Activated naive CD8-positive, alpha-beta T cell (primary cell): Measurements from ENCODE around the gene RCBTB2.
"Not testable (repeated sequence)": the region's sequence is repeated elsewhere in the genome, so short reads cannot be mapped to it uniquely, and the experiment has no call there.

Source experiments
- H3K27ac Mint-ChIP-seq: one replicate; pipeline ENCODE4 v1.8.0; 2021; ENCODE audit warnings: mixed read lengths
- H3K27me3 Mint-ChIP-seq: one replicate; pipeline ENCODE4 v1.8.0; 2021; ENCODE audit warnings: mixed read lengths
- H3K36me3 Mint-ChIP-seq: one replicate; pipeline ENCODE4 v1.8.0; 2021; ENCODE audit warnings: mixed read lengths
- H3K4me1 Mint-ChIP-seq: one replicate; pipeline ENCODE4 v1.8.0; 2021; ENCODE audit warnings: low read depth, mixed read lengths
- H3K4me3 Mint-ChIP-seq: one replicate; pipeline ENCODE4 v1.8.0; 2021; ENCODE audit warnings: mild to moderate bottlenecking, mixed read lengths
- H3K9me3 Mint-ChIP-seq: one replicate; pipeline ENCODE4 v1.8.0; 2021; ENCODE audit warnings: low read depth, mixed read lengths

RCBTB2 gene

GRCh38 chr13:48532506-48533499 lies at the start of gene RCBTB2:
RCBTB2 (minus strand) TSS chr13:48533080; CDS start chr13:48521939, 11,141 bp downstream.
- Mint-ChIP-seq H3K27me3 (no peaks in the 10 kb centered on the region), H3K4me1 (peaks cover 19% of the 10 kb centered on the region), H3K9me3 (peaks cover 8% of the 10 kb centered on the region), H3K4me3 (peak within 1 kb of the TSS; percentile 93), H3K27ac (peak within 1 kb of the TSS; percentile 96), H3K36me3 (peaks cover 4% of the 10 kb centered on the region)

GRCh38 chr13:48582084-48582483 lies 49.2 kb upstream of the RCBTB2 start:
- H3K4me1 Mint-ChIP-seq, result peaks cover 19% of the 10 kb centered on the region
- H3K9me3 Mint-ChIP-seq, result no peaks in the 10 kb centered on the region
- H3K36me3 Mint-ChIP-seq, result peaks cover 4% of the 10 kb centered on the region
- H3K4me3 Mint-ChIP-seq, result no peak overlapping the region
- no peak overlapping the region for H3K27ac Mint-ChIP-seq
- H3K27me3 Mint-ChIP-seq, result peaks cover 13% of the 10 kb centered on the region

GRCh38 chr13:48580896-48581295 lies 48.0 kb upstream of the RCBTB2 start:
- Mint-ChIP-seq H3K36me3 (peaks cover 2% of the 10 kb centered on the region), H3K27me3 (peaks cover 13% of the 10 kb centered on the region), H3K4me3 (no peak overlapping the region), H3K4me1 (peaks cover 7% of the 10 kb centered on the region), H3K9me3 (no peaks in the 10 kb centered on the region), H3K27ac (no peak overlapping the region)

GRCh38 chr13:48580185-48580803 lies 47.4 kb upstream of the RCBTB2 start:
- Mint-ChIP-seq H3K27ac (no peak overlapping the region), H3K9me3 (no peaks in the 10 kb centered on the region), H3K4me3 (no peak overlapping the region), H3K36me3 (peaks cover 4% of the 10 kb centered on the region), H3K4me1 (peaks cover 5% of the 10 kb centered on the region), H3K27me3 (peaks cover 13% of the 10 kb centered on the region)

- not testable (repeated sequence) for H3K9me3 Mint-ChIP-seq, H3K36me3 Mint-ChIP-seq, H3K4me3 Mint-ChIP-seq, H3K4me1 Mint-ChIP-seq, H3K27ac Mint-ChIP-seq
- peaks cover 13% of the 10 kb centered on the region for H3K27me3 Mint-ChIP-seq
Observed at GRCh38 chr13:48579919-48580180, 47.0 kb upstream of the RCBTB2 start.

- Mint-ChIP-seq H3K27ac (no peak overlapping the region), H3K4me1 (peaks cover 5% of the 10 kb centered on the region), H3K36me3 (peaks cover 2% of the 10 kb centered on the region), H3K9me3 (no peaks in the 10 kb centered on the region), H3K4me3 (no peak overlapping the region), H3K27me3 (peaks cover 12% of the 10 kb centered on the region)
Observed at GRCh38 chr13:48579165-48579918, 46.5 kb upstream of the RCBTB2 start.

GRCh38 chr13:48578516-48579164 lies 45.8 kb upstream of the RCBTB2 start:
- Mint-ChIP-seq H3K4me3 (no peak overlapping the region), H3K9me3 (no peaks in the 10 kb centered on the region), H3K4me1 (peaks cover 5% of the 10 kb centered on the region), H3K27ac (no peak overlapping the region), H3K36me3 (peaks cover 2% of the 10 kb centered on the region), H3K27me3 (peaks cover 11% of the 10 kb centered on the region)

GRCh38 chr13:48576448-48577010 lies 43.6 kb upstream of the RCBTB2 start:
- no peak overlapping the region for H3K27ac Mint-ChIP-seq
- peaks cover 2% of the 10 kb centered on the region for H3K36me3 Mint-ChIP-seq
- peaks cover 5% of the 10 kb centered on the region for H3K27me3 Mint-ChIP-seq
- H3K9me3 Mint-ChIP-seq, result no peaks in the 10 kb centered on the region
- no peak overlapping the region for H3K4me3 Mint-ChIP-seq
- H3K4me1 Mint-ChIP-seq, result peaks cover 7% of the 10 kb centered on the region

GRCh38 chr13:48575031-48575430 lies 42.2 kb upstream of the RCBTB2 start:
- Mint-ChIP-seq H3K4me3 (no peak overlapping the region), H3K4me1 (peaks cover 8% of the 10 kb centered on the region), H3K27me3 (peaks cover 2% of the 10 kb centered on the region), H3K9me3 (no peaks in the 10 kb centered on the region), H3K36me3 (peaks cover 2% of the 10 kb centered on the region), H3K27ac (no peak overlapping the region)

- Mint-ChIP-seq H3K9me3 (no peaks in the 10 kb centered on the region), H3K4me3 (no peak overlapping the region), H3K4me1 (peaks cover 8% of the 10 kb centered on the region), H3K27me3 (peaks cover 3% of the 10 kb centered on the region), H3K36me3 (peaks cover 2% of the 10 kb centered on the region), H3K27ac (no peak overlapping the region)
Observed at GRCh38 chr13:48574041-48574796, 41.3 kb upstream of the RCBTB2 start.

- H3K27me3 Mint-ChIP-seq, result peaks cover 7% of the 10 kb centered on the region
Observed at GRCh38 chr13:48573213-48574007, 40.5 kb upstream of the RCBTB2 start.

GRCh38 chr13:48571126-48571913 lies 38.4 kb upstream of the RCBTB2 start:
- peaks cover 19% of the 10 kb centered on the region for H3K27me3 Mint-ChIP-seq
- H3K27ac Mint-ChIP-seq, result peak overlapping the region; percentile 50
- no peak overlapping the region for H3K4me3 Mint-ChIP-seq
- no peaks in the 10 kb centered on the region for H3K9me3 Mint-ChIP-seq
- H3K4me1 Mint-ChIP-seq, result peaks cover 8% of the 10 kb centered on the region
- H3K36me3 Mint-ChIP-seq, result peaks cover 5% of the 10 kb centered on the region

More at GRCh38 chr13:48573213-48574007, 40.5 kb upstream of the RCBTB2 start:
- Mint-ChIP-seq H3K9me3 (no peaks in the 10 kb centered on the region), H3K4me3 (no peak overlapping the region), H3K36me3 (peaks cover 2% of the 10 kb centered on the region), H3K4me1 (peaks cover 8% of the 10 kb centered on the region), H3K27ac (no peak overlapping the region)
